Measurements from ENCODE around the gene SCPEP1. TPM values are rescaled to one million over a fixed set of nuclear protein-coding genes. Genes with fewer than 3 reads are reported as not detected.
A peak's percentile ranks its signal among the peaks of the same experiment; 100 is the strongest.
"Not testable (repeated sequence)": the region's sequence is repeated elsewhere in the genome, so short reads cannot be mapped to it uniquely, and the experiment has no call there.

SCPEP1 gene
- 93.8 TPM for total RNA-seq
- long read RNA-seq, transcript SCPEP1-201 (13 exons, 1,942 nt): major isoform, 48 of 55 reads
- long read RNA-seq, partial matches to known transcripts: 3 of 55 reads
- long read RNA-seq, other reads (novel, unspliced or antisense): 4 of 55 reads

DNA sequence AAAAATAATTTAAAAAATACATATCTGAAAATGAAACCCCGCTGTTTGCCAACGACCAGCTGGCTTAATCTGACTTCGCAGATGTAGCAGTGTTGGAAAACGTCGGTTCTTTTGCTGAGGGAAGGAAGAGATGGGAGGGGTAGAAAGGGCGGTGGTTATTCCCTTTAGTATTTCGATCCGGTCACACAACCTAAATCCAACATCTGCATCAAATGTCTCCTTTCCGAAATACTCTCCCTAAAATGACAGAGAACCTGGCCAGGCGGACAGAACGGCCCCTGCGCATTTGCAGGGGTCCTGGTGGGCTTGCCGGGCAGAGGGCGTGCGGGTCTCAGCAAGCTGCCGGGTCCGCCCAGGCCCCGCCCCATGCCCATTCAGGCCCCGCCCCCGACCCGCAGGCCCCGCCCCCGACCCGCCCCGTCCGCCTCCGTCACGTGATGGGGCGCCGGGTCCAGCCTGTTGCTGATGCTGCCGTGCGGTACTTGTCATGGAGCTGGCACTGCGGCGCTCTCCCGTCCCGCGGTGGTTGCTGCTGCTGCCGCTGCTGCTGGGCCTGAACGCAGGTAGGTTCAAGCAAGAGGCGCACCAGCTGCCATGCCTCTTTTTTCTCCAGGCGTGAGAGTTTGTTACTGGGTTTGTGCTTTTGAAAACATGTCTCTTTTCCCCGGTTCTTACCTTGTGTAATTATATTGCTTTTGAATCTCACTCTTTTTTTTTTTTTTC is at the start of gene SCPEP1:
SCPEP1 (plus strand) TSS at position 459 of the 723 bp plus-strand sequence; CDS start at position 488, 29 bp downstream.
- peak; percentile 95 for DNase-seq (ENCODE audit: missing footprints)
- intact Hi-C loops (cut with DNase I): no loop called here
- ATAC-seq: peak; percentile 96

- DNase-seq (ENCODE audit: missing footprints) (no peak), ATAC-seq (no peak)
- intact Hi-C loops (cut with DNase I): no loop called here
Measured at GRCh38 chr17:56928586-56928985, 49.3 kb upstream of the SCPEP1 start.

GRCh38 chr17:56929362-56929969 is 48.5 kb upstream of the SCPEP1 start:
- ATAC-seq: no peak

DNA sequence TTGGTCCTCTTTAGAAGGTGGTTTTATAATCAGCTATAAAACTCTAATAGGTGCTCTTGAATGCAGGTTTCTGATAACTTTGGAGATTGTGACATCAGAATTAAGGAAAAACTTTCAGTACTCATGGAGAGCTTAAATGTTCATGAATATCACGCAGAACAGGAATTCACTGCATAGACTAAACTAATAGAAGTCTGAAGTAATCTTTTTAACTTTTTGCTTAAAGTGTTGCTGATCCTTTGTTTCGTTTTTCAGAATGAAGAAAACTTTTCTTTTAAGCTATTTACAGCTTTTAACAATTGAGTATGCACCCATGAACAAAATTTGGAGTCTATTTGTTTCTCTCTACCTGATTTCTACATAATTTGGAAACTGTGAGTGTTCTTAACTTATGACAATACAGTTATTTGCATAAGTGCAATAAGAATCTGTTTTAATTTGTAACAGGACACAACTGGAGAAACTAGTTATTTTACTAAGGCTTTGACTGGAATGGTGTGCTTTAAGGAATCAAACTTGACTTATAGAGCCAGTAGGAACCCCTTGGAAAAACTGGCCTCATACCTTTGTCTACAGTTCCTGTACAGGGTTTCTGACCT is 47.1 kb upstream of the SCPEP1 start:
- intact Hi-C loops (cut with DNase I): no loop called here
- DNase-seq (ENCODE audit: missing footprints): no peak
- ATAC-seq: no peak

More at GRCh38 chr17:56929362-56929969, 48.5 kb upstream of the SCPEP1 start:
- no peak for DNase-seq (ENCODE audit: missing footprints)
- intact Hi-C loops (cut with DNase I): no loop called here

GRCh38 chr17:56933151-56933745 is 44.7 kb upstream of the SCPEP1 start:
- intact Hi-C loops (cut with DNase I): no loop called here
- ATAC-seq (no peak), DNase-seq (ENCODE audit: missing footprints) (no peak)

- no peak for ATAC-seq
- intact Hi-C loops (cut with DNase I): no loop called here
- no peak for DNase-seq (ENCODE audit: missing footprints)
Measured at GRCh38 chr17:56933868-56934267, 44.1 kb upstream of the SCPEP1 start.

DNA sequence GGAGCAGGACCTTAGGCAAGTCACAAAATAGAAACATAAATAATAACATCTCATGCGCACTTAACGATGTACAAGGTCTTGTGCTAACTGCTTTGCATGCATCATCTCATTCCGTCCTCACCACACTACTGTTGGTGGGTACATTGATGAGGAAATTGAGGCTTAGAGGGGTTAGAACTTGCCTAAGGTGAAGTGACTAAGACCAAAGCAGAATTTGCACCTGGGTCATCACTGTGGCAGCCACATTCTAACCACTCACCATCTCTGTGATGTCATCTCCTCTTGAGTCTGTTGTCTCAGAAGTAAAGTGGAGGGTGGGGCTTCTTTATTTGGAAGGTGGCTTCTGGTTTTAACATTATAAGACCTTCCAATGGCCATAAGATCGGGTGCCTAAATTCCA is 43.7 kb upstream of the SCPEP1 start:
- DNase-seq (ENCODE audit: missing footprints) (no peak), ATAC-seq (no peak)
- intact Hi-C loops (cut with DNase I): no loop called here

DNA sequence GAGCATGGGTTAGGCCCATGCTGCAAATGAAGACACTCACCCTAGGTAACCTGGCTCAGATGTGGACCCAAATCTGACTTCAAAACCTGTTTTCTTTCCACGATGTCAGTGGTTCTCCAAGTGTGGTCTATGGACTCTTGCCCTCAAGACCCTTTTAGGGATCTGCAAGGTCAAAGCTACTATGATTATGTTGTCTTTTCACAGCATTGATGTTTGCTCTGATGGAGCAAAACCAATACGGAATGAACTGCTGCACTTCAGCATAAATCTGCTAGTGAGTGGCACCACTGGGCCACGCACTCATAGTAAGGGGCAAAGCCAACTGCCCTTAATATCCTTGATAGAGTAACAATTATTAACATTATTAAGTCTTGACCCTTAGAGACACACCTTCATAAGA is 42.5 kb upstream of the SCPEP1 start:
- DNase-seq (ENCODE audit: missing footprints) (no peak), ATAC-seq (no peak)
- intact Hi-C loops (cut with DNase I): loop anchor here (5.0 kb wide), 1 partner anchor 43 kb away; no protein-coding TSS in a partner anchor

GRCh38 chr17:56936697-56937322 is 41.1 kb upstream of the SCPEP1 start:
- ATAC-seq (no peak), DNase-seq (ENCODE audit: missing footprints) (no peak)
- intact Hi-C loops (cut with DNase I): loop anchor here (5.0 kb wide), 1 partner anchor 45 kb away; no protein-coding TSS in a partner anchor

DNA sequence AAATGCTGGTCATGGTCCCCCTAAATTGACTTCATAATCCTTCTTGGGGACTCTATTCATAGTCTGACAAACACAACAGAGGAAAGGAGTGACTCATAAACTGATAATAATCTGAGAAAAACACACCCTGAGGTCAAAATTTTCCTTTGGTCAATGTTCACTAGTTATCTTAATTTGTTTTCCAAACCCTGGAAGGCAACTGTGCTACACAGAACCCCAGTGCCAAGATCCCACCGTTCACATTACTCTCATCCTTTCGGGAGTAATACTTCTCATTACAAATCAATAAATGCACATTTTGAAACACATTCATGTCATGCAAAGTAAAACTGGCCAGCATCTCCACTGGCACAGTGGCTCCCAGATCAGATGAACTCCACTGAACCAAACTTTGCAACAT is 40.2 kb upstream of the SCPEP1 start:
- no peak for ATAC-seq
- intact Hi-C loops (cut with DNase I): loop anchor here (5.0 kb wide), 1 partner anchor 45 kb away; no protein-coding TSS in a partner anchor

GRCh38 chr17:56938206-56938605 is 39.7 kb upstream of the SCPEP1 start:
- DNase-seq (ENCODE audit: missing footprints); ATAC-seq: not testable (repeated sequence)
- intact Hi-C loops (cut with DNase I): loop anchor here (5.0 kb wide), 1 partner anchor 46 kb away; no protein-coding TSS in a partner anchor

More for the DNA sequence above, 40.2 kb upstream of the SCPEP1 start:
- no peak for DNase-seq (ENCODE audit: missing footprints)

DNA sequence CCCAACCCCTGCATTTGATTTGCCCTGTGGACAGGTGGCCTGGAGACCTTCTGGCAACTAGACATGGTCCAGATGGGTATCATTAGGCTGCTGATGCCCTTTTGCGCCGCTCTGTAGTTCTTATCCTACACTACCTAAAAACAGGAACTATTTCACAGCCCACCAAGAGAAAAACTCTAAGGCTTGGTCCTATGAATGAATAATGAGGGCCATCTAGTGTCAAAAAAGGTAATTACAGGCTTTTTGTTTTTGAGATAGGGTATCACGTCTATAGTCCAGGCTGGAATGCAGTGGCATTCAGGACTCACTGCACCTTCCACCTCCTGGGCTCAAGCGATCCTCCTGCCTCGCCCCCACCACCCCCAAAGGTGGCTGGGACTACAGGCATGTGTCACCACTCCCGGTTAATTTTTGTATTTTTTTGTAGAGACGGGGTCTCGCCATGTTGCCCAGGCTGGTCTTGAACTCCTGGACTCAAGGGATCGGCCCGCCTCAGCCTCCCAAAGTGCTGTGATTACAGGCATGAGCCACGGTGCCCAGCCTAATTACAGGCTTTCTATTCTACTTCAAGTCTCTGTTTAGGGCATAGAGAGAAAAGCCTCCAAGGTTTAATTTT is 38.0 kb upstream of the SCPEP1 start:
- DNase-seq (ENCODE audit: missing footprints): no peak

GRCh38 chr17:56943505-56944125 is 34.3 kb upstream of the SCPEP1 start:
- DNase-seq (ENCODE audit: missing footprints) (no peak), ATAC-seq (no peak)
- intact Hi-C loops (cut with DNase I): no loop called here

More for the DNA sequence above, 38.0 kb upstream of the SCPEP1 start:
- peak; percentile 64 for ATAC-seq
- intact Hi-C loops (cut with DNase I): loop anchor here (2.0 to 5.0 kb wide), 2 partner anchors 48 to 121 kb away; no protein-coding TSS in a partner anchor

DNA sequence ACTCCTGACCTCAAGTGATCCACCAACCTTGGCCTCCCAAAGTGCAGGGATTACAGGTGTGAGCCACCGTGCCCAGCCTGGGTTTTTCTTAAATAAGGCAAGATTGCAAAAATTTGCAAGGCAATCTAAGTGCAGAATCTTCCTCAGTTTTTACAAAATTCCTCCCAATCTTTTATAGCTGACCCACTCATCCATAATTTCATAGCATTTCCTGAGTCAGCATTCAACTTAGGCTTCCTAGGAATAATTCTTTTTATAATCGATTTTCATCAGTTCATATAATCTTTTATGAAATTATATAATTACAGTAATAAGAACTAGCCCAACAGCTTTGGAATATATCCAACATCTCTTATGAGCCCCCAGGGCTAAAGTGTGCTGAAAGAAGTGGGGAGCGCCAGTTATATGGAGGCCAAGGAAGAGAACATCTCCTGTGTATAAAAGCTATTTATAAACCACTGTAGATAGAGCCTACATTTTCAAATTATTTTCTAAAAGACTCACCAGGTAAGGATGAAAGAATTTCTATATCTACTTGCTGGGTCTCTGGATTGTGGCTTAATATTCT is 31.9 kb upstream of the SCPEP1 start:
- no peak for ATAC-seq
- intact Hi-C loops (cut with DNase I): no loop called here
- DNase-seq (ENCODE audit: missing footprints): no peak

DNA sequence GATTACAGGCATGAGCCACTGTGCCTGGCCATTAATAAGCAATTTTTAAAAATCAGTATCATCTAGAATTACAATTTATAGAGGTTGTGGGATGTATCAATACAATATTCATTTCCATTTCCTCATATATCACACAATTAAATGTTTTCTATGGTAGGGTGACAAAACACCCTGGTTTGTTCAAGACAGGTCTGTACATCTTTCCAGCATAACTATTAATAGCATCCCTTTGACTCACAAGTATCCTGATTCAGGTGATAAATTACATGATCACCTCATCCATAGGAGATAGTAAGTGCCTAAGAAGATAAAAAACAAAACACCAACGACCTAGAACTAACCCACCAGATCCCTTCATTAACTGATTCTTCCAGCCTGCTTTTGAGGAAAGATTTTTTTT is 30.2 kb upstream of the SCPEP1 start:
- ATAC-seq (no peak), DNase-seq (ENCODE audit: missing footprints) (no peak)
- intact Hi-C loops (cut with DNase I): no loop called here

GRCh38 chr17:56948491-56948890 is 29.4 kb upstream of the SCPEP1 start:
- no peak for DNase-seq (ENCODE audit: missing footprints)
- intact Hi-C loops (cut with DNase I): no loop called here
- no peak for ATAC-seq

DNA sequence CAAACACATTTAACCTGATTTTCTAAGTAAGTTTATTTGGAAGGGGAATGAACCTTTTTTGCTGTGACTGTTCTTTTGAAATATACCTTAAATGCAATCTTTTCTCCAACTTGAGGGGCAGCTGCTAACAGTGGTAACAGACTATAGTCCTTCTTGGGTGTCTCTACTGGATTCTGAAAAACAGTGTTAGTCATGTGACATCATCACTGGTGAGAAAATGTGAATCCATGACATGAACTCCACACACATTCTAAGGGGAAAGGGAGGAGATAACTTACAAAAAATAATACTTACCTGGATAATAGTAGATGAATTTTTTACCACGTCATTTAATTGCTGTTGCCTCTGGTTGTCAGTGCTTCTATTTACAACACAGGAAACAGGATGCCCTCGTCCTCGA is 28.3 kb upstream of the SCPEP1 start:
- intact Hi-C loops (cut with DNase I): no loop called here

More for the DNA sequence above, 28.3 kb upstream of the SCPEP1 start:
- ATAC-seq: no peak
- no peak for DNase-seq (ENCODE audit: missing footprints)

All from Right ventricle myocardium inferior (tissue), 1 donor.